Osteocyte (in vitro differentiated cells): ENCODE measurements around the gene ZBTB2. TPM values are rescaled to one million over a fixed set of nuclear protein-coding genes. Genes with fewer than 3 reads are reported as not detected.
A peak's percentile ranks its signal among the peaks of the same experiment; 100 is the strongest.

Experiments used
- DNase-seq: peaks from one replicate; pipeline ENCODE4 v3.0.0; 2021; ENCODE audit warnings: mixed read lengths; ENCODE audit not compliant: unreplicated experiment; ENCODE audit errors: extremely low spot score
- H3K27ac Mint-ChIP-seq: one replicate; pipeline ENCODE4 v1.8.0; 2021; ENCODE audit warnings: mild to moderate bottlenecking, mixed read lengths; ENCODE audit not compliant: unreplicated experiment
- H3K27me3 Mint-ChIP-seq: one replicate; pipeline ENCODE4 v1.8.0; 2021; ENCODE audit warnings: mixed read lengths; ENCODE audit not compliant: unreplicated experiment
- H3K36me3 Mint-ChIP-seq: one replicate; pipeline ENCODE4 v1.8.0; 2021; ENCODE audit warnings: mixed read lengths; ENCODE audit not compliant: unreplicated experiment
- H3K4me1 Mint-ChIP-seq: one replicate; pipeline ENCODE4 v1.8.0; 2021; ENCODE audit warnings: mixed read lengths; ENCODE audit not compliant: unreplicated experiment
- H3K4me3 Mint-ChIP-seq: one replicate; pipeline ENCODE4 v1.8.0; 2021; ENCODE audit warnings: mild to moderate bottlenecking, moderate library complexity, mixed read lengths; ENCODE audit not compliant: unreplicated experiment
- H3K9me3 Mint-ChIP-seq: one replicate; pipeline ENCODE4 v1.8.0; 2021; ENCODE audit warnings: mixed read lengths; ENCODE audit not compliant: unreplicated experiment
- CTCF ChIP-seq: fragments of 200-600 bp; sonication (generic); IDR thresholded peaks from 2 replicates; pipeline ENCODE4 v1.5.0; 2021; ENCODE audit warnings: antibody characterized with exemption, mild to moderate bottlenecking, moderate library complexity
- long read RNA-seq: library from polyadenylated mRNA; unstranded; transcript quantifications from one replicate; pipeline ENCODE4 v2.0.0, GENCODE V29; 2021
- total RNA-seq: library from RNA; stranded (reverse); gene quantifications from 2 replicates; pipeline ENCODE4 v1.2.1, GENCODE V29; 2021

ZBTB2 gene
- total RNA-seq: 12.3 and 12.6 TPM in 2 replicates
- long read RNA-seq, transcript ZBTB2-201 (3 exons, 3,090 nt): major isoform, 17 of 37 reads
- long read RNA-seq, partial matches to known transcripts: 0 of 37 reads
- long read RNA-seq, other reads (novel, unspliced or antisense): 20 of 37 reads

GRCh38 chr6:151391471-151392413 is at the start of gene ZBTB2:
ZBTB2 (minus strand) TSS chr6:151391559; CDS start chr6:151373637, 17,922 bp downstream.
- H3K4me3 Mint-ChIP-seq: peak within 1 kb of the TSS; percentile 85
- TF ChIP-seq CTCF: no peak
- DNase-seq: peak; percentile 87
- peak within 1 kb of the TSS; percentile 91 for H3K27ac Mint-ChIP-seq
- peaks cover 12% of the 10 kb centered on the region for H3K36me3 Mint-ChIP-seq
- H3K4me1 Mint-ChIP-seq: peaks cover 63% of the 10 kb centered on the region
- H3K27me3 Mint-ChIP-seq: no peaks in the 10 kb centered on the region
- no peaks in the 10 kb centered on the region for H3K9me3 Mint-ChIP-seq

- Mint-ChIP-seq H3K4me3 (no peak overlapping the region), H3K27me3 (no peaks in the 10 kb centered on the region), H3K9me3 (no peaks in the 10 kb centered on the region), H3K4me1 (peaks cover 73% of the 10 kb centered on the region), H3K27ac (peak overlapping the region; percentile 76), H3K36me3 (peaks cover 3% of the 10 kb centered on the region)
- no peak for DNase-seq
- TF ChIP-seq CTCF: peak; percentile 64
Measured at GRCh38 chr6:151440930-151441329, 49.6 kb upstream of the ZBTB2 start.

- Mint-ChIP-seq H3K9me3 (no peaks in the 10 kb centered on the region), H3K4me3 (no peak overlapping the region), H3K36me3 (peaks cover 3% of the 10 kb centered on the region), H3K4me1 (peaks cover 70% of the 10 kb centered on the region), H3K27ac (peak overlapping the region; percentile 76), H3K27me3 (no peaks in the 10 kb centered on the region)
- no peak for TF ChIP-seq CTCF
- DNase-seq: no peak
Measured at GRCh38 chr6:151440498-151440897, 49.1 kb upstream of the ZBTB2 start.

GRCh38 chr6:151437401-151437800 is 46.0 kb upstream of the ZBTB2 start:
- TF ChIP-seq CTCF: no peak
- Mint-ChIP-seq H3K36me3 (peaks cover 5% of the 10 kb centered on the region), H3K27ac (peak overlapping the region; percentile 94), H3K27me3 (no peaks in the 10 kb centered on the region), H3K9me3 (no peaks in the 10 kb centered on the region), H3K4me3 (peak overlapping the region; percentile 33), H3K4me1 (peaks cover 59% of the 10 kb centered on the region)
- DNase-seq: no peak

GRCh38 chr6:151436802-151437201 is 45.4 kb upstream of the ZBTB2 start:
- Mint-ChIP-seq H3K9me3 (no peaks in the 10 kb centered on the region), H3K36me3 (peaks cover 4% of the 10 kb centered on the region), H3K27ac (peak overlapping the region; percentile 94), H3K4me3 (peak overlapping the region; percentile 67), H3K27me3 (no peaks in the 10 kb centered on the region), H3K4me1 (peaks cover 57% of the 10 kb centered on the region)
- TF ChIP-seq CTCF: no peak
- DNase-seq: no peak
